GM21367 (cell line): ENCODE measurements around the gene EML4.
A peak's percentile ranks its signal among the peaks of the same experiment; 100 is the strongest.

Source experiments
- ATAC-seq: cut with Tn5 transposase; IDR thresholded peaks from one replicate; pipeline ENCODE4 v1.9.1; 2021; ENCODE audit not compliant: unreplicated experiment

EML4 gene

GRCh38 chr2:42193722-42194187 lies 24.6 kb downstream of the EML4 start:
- ATAC-seq, result no peak

GRCh38 chr2:42194428-42194827 lies 25.3 kb downstream of the EML4 start:
- no peak for ATAC-seq

GRCh38 chr2:42195559-42195958 lies 26.4 kb downstream of the EML4 start:
- no peak for ATAC-seq

DNA sequence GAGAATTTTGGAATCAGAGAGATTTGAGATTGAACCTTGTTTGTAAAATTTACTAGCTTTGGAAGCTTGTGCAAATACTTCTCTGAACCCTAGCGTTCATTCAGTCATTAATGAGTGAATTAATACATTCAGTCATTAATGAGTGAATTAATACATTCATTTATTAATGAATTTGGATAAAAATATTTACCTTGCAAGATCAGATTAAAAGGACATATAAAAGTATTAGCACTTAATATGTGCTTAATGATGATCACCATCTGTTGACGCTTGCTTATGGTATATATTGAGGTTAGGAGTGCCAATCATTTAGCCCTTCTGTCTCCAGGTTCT lies 26.9 kb downstream of the EML4 start:
- no peak for ATAC-seq

GRCh38 chr2:42196403-42197267 lies 27.5 kb downstream of the EML4 start:
- ATAC-seq, result peak; percentile 60

DNA sequence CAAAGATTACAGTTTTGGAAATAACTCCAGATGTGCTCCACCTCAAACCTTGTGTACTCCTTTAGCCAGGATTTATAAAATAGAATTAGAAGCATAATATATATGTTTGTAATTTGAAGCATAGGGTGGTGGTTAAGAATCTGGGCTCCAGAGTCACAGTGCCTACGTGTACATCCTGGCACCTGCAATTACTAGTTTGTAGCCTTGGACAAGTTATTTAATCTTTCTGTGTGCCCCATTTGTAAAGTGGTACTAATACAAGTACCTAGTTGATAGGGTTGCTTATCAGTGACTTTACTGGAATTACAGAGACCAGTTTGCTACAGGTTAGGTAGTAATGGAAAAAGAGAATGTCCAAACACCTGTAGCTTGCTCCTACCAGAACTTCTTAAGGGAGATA lies 28.6 kb downstream of the EML4 start:
- ATAC-seq, result no peak

GRCh38 chr2:42198466-42198865 lies 29.3 kb downstream of the EML4 start:
- no peak for ATAC-seq

DNA sequence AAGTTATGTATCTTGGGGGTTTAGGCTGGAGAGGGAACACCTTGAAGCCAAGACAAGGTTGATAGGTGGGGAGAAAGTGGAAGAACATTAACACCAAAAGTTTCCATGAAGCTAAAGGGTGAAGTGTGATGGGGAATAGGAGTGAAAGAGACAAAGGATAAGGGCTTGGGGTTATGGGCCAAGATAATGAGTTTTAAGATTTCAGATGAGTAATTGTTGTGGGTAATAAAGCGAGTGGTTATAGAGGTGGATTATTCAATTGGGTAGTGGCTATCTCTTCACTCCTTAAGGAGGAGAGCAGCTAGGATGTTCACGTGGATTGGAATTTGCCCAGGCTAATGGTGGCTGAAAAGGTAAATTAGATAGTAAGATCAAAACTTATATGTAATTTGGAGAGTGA lies 29.8 kb downstream of the EML4 start:
- ATAC-seq, result no peak

DNA sequence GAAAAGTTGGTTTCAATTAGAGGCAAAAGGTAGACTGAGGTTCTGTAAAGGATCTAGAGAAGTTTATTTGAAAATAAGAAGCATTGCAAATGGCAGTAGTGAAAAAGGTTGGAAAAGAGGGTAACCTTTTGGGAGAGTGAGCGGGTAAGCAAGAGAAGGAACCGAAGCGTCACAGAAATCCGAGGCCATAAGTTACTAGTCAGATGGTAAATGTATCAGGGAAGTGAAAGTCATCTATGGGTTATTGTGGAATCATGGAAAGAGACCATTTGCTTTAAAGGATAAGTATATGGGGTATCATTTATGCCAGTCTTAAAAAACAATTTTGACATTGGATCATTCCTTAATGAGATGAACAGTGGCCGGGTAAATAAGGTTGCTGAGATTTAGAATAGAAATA lies 30.5 kb downstream of the EML4 start:
- no peak for ATAC-seq

DNA sequence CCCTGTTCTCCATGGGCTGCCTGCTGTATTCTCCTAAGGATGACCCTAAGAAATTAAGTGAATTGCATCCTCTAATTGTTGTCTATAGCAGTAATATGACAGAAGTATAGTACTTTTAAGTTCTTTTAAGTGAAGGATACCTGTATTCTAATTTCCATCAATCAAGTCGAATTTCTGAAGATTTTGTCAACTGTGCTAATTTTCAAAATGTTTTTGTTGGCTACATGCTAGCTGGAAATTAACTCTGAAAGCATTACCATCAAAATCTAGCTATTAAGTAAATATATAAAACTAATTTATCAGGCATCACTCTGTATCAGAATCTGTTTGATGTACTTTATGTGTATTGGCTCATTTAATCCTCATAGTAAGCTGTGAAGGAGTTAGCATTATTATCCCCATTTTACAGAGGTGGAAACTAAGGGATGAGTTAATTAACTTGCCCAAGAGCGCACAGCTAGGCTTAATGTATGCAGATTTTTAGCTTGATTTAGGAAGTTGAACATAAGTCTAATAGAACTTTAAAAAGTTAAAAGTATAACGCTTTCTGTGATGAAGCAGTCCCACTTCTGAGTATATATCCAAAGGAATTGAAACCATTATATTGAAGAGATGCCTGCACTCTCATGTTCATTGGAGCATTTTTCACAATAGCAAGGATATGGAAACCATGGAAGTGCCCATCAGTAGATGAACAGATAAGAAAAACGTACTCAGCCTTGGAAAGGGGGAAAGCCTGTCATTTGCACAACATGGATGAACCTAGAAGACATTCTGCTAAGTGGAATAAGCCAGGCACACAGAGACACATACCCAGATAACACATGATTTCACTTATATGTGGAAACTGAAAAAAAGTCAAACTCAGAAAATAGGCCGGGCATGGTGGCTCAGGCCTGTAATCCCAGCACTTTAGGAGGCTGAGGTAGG lies 32.0 kb downstream of the EML4 start:
- no peak for ATAC-seq

DNA sequence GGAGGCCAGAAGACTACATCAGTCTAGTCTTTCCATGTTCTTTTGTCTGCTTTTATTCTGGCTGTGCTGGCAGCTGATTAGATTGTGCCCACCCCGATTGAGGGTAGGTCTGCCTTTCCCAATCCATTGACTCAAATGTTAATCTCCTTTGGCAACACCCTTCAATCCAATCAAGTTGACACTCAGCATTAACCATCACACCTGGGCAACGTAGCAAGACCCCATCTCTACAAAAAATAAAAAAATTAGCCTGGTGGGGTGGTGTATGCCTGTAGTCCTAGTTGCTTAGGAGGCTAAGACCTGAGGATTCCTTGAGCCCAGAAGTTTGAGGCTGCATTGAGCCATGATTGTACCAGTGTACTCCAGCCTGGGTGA lies 33.5 kb downstream of the EML4 start:
- no peak for ATAC-seq

DNA sequence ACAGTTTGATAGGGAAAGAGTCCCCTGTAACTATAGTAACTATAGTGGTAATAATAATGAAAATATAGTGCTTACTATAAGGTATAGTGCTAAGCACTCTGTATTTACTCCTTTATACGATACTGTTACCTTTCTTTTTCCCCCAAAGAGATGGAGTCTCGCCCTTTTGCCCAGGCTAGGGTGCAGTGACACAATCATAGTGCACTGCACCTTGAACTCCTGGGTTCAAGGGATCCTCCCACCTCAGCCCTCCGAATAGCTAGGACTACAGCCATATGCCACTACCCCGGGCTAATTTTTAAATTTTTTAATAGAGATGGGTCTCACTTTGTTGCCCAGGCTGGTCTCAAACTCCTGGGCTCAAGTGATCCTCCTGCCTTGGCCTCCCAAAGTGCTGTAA lies 34.6 kb downstream of the EML4 start:
- ATAC-seq, result no peak

GRCh38 chr2:42205337-42205736 lies 36.2 kb downstream of the EML4 start:
- ATAC-seq, result no peak

- no peak for ATAC-seq
Observed at GRCh38 chr2:42207826-42208225, 38.7 kb downstream of the EML4 start.

DNA sequence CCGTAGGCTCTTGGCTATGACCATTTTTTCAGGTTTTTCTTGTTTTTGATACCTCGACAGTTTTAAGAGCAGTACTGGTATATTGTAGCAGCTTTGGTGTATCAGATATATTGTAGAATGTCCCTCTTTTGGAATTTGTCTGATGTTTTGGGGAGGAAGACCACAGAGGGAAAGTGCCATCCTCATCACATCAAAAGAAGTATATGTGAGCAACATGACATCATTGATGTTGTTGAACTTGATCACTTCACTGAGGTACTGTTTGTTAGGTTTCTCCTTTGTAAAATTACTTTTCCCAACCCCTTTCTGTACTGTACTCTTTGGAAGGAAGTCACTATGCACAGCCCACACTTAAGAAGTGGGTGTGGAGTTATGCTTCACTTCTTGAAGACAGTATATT lies 41.0 kb downstream of the EML4 start:
- no peak for ATAC-seq

- ATAC-seq, result no peak
Observed at GRCh38 chr2:42211291-42211690, 42.1 kb downstream of the EML4 start.

DNA sequence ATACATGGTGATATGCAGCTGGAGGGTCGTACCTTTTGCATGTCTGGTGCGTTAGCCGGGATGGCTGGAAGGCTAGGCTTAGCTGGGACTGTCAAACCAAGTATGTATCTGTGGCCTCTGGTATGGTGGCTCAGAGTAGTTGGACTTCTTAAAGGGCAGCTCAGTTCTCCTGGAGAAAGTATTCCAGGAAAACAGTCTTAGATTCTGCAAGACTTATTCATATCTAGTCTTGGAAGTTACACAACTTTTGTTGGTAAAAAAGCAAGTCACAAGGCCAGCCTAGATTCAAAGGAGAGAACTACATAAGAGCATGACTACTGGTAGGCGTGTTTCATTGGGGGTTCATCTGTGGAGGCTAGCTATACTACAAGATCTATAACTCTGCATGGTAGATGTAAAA lies 45.5 kb downstream of the EML4 start:
- ATAC-seq, result no peak

GRCh38 chr2:42216694-42217093 lies 47.5 kb downstream of the EML4 start:
- no peak for ATAC-seq

DNA sequence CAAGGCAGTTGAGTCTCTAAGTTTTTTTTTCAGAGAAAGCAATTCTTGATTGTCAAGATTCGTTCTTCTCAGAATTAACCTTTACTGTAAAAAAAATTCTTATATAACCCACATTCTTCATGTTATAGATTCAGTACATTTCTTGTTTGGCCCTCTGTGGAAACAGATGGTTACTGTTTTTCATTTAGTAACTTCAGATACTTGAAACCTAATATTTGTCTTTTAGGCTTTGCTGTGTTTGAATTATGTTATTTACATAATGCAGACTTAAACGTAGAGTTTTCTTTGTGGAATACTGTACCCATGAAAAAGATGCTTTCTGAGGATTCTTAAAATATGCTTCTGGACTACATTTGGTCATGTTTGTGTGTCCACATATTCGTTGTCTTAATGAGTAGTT lies 48.2 kb downstream of the EML4 start:
- no peak for ATAC-seq

DNA sequence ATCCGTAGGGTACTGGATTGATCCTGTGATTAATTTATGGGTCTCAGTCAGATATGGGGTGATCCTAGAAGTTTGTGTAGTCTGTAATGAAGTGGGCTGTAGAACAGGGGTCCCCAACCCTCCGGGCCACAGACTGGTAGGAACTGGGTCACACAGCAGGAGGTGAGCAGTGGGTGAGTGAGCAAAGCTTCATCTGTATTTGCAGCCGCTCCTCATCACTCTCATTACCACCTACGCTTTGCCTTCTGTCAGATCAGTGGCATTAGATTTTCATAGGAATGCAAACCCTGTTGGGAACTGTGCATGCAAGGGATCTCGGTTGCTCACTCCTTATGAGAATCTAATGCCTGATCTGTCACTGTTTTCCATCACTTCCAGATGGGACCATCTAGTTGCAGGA lies 48.8 kb downstream of the EML4 start:
- ATAC-seq, result no peak

- no peak for ATAC-seq
Observed at GRCh38 chr2:42218712-42219111, 49.6 kb downstream of the EML4 start.

GRCh38 chr2:42219160-42219559 lies 50.0 kb downstream of the EML4 start:
- no peak for ATAC-seq
